KMS-11 (cell line): ENCODE results near the gene APLP1.

Experiments used
- H2AFZ ChIP-seq: fragments of 200-600 bp; sonication (generic); 2 replicates; pipeline ENCODE4 v1.6.1; 2016; ENCODE audit warnings: antibody characterized with exemption, mixed run types, low read depth
- H3K27ac ChIP-seq: fragments of 200-600 bp; sonication (generic); 2 replicates; pipeline ENCODE4 v1.6.1; 2016; ENCODE audit warnings: mild to moderate bottlenecking, mixed run types
- H3K27me3 ChIP-seq: fragments of 200-600 bp; sonication (generic); 2 replicates; pipeline ENCODE4 v1.6.1; 2017; ENCODE audit warnings: mild to moderate bottlenecking, low read depth, mixed run types, moderate library complexity; ENCODE audit not compliant: insufficient read depth
- H3K36me3 ChIP-seq: fragments of 200-600 bp; sonication (generic); 2 replicates; pipeline ENCODE4 v1.6.1; 2017; ENCODE audit warnings: mild to moderate bottlenecking, mixed run types; ENCODE audit not compliant: insufficient read depth
- H3K4me1 ChIP-seq: fragments of 200-600 bp; sonication (generic); 2 replicates; pipeline ENCODE4 v1.6.1; 2016; ENCODE audit warnings: mild to moderate bottlenecking, low read depth, mixed run types; ENCODE audit not compliant: poor library complexity, severe bottlenecking
- H3K4me2 ChIP-seq: fragments of 200-600 bp; sonication (generic); 2 replicates; pipeline ENCODE4 v1.7.0; 2016; ENCODE audit warnings: mild to moderate bottlenecking, mixed run types
- H3K4me3 ChIP-seq: fragments of 200-600 bp; sonication (generic); IDR thresholded peaks from 2 replicates; pipeline ENCODE4 v1.6.1; 2017; ENCODE audit warnings: low read depth, low read length, mixed read lengths; ENCODE audit not compliant: insufficient read depth
- H3K79me2 ChIP-seq: fragments of 200-600 bp; sonication (generic); 2 replicates; pipeline ENCODE4 v1.6.1; 2016; ENCODE audit warnings: low read depth, mixed run types; ENCODE audit not compliant: insufficient read depth
- H3K9ac ChIP-seq: fragments of 200-600 bp; sonication (generic); 2 replicates; pipeline ENCODE4 v1.6.1; 2016; ENCODE audit warnings: mild to moderate bottlenecking, mixed run types
- H4K20me1 ChIP-seq: fragments of 200-600 bp; sonication (generic); 2 replicates; pipeline ENCODE4 v1.6.1; 2016; ENCODE audit warnings: mild to moderate bottlenecking, mixed run types; ENCODE audit not compliant: insufficient read depth
- TF ChIP-seq, protein P1 (sequence below): fragments of 200-600 bp; sonication (generic); conservative IDR thresholded peaks from 2 replicates; pipeline ENCODE4 v1.6.1; 2017; ENCODE audit warnings: low read depth, mild to moderate bottlenecking, antibody characterized with exemption, low read length, moderate library complexity, mixed read lengths

Gene APLP1

GRCh38 chr19:35903550-35904179, 35.3 kb downstream of the APLP1 start:
- TF ChIP-seq, protein P1, sequence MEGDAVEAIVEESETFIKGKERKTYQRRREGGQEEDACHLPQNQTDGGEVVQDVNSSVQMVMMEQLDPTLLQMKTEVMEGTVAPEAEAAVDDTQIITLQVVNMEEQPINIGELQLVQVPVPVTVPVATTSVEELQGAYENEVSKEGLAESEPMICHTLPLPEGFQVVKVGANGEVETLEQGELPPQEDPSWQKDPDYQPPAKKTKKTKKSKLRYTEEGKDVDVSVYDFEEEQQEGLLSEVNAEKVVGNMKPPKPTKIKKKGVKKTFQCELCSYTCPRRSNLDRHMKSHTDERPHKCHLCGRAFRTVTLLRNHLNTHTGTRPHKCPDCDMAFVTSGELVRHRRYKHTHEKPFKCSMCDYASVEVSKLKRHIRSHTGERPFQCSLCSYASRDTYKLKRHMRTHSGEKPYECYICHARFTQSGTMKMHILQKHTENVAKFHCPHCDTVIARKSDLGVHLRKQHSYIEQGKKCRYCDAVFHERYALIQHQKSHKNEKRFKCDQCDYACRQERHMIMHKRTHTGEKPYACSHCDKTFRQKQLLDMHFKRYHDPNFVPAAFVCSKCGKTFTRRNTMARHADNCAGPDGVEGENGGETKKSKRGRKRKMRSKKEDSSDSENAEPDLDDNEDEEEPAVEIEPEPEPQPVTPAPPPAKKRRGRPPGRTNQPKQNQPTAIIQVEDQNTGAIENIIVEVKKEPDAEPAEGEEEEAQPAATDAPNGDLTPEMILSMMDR, result no peak
- peak overlapping the region; percentile 27 for H3K4me3 ChIP-seq
- H3K36me3 ChIP-seq, result no peaks in the 10 kb centered on the region
- H3K27me3 ChIP-seq, result no peaks in the 10 kb centered on the region
- H3K27ac ChIP-seq, result 0 out of 2 replicates have a peak overlapping the region, but pooled peaks have one; percentile 8
- peak overlapping the region; percentile 52; the same call in 1 of the 2 replicates for H3K9ac ChIP-seq
- peak overlapping the region; percentile 98 for H3K4me2 ChIP-seq
- H3K79me2 ChIP-seq, result 0 out of 2 replicates have a peak, but pooled peaks cover 9% of the 10 kb centered on the region
- peaks cover 18% of the 10 kb centered on the region for H3K4me1 ChIP-seq
- H4K20me1 ChIP-seq, result no peaks in the 10 kb centered on the region
- H2AFZ ChIP-seq, result peak overlapping the region; percentile 87

- Histone ChIP-seq H3K4me1 (peaks cover 18% of the 10 kb centered on the region), H4K20me1 (no peaks in the 10 kb centered on the region), H2AFZ (peak overlapping the region; percentile 87; the same call in 1 of the 2 replicates), H3K79me2 (0 out of 2 replicates have a peak, but pooled peaks cover under 1% of the 10 kb centered on the region), H3K36me3 (no peaks in the 10 kb centered on the region), H3K4me2 (no peak overlapping the region), H3K27ac (no peak overlapping the region), H3K27me3 (no peaks in the 10 kb centered on the region), H3K9ac (no peak overlapping the region), H3K4me3 (no peak overlapping the region)
- TF ChIP-seq, protein P1, result no peak
Observed at GRCh38 chr19:35904311-35905068, 36.1 kb downstream of the APLP1 start.

- no peaks in the 10 kb centered on the region for H3K36me3 ChIP-seq
- peaks cover 18% of the 10 kb centered on the region for H3K4me1 ChIP-seq
- H2AFZ ChIP-seq, result no peak overlapping the region
- no peak overlapping the region for H3K4me3 ChIP-seq
- no peak overlapping the region for H3K9ac ChIP-seq
- no peaks in the 10 kb centered on the region for H4K20me1 ChIP-seq
- H3K27me3 ChIP-seq, result no peaks in the 10 kb centered on the region
- no peaks in the 10 kb centered on the region for H3K79me2 ChIP-seq
- H3K27ac ChIP-seq, result no peak overlapping the region
- H3K4me2 ChIP-seq, result no peak overlapping the region
- TF ChIP-seq, protein P1, result no peak
Observed at GRCh38 chr19:35905178-35905727, 36.9 kb downstream of the APLP1 start.

- H3K27ac ChIP-seq, result no peak overlapping the region
- no peaks in the 10 kb centered on the region for H3K36me3 ChIP-seq
- TF ChIP-seq, protein P1, result no peak
- no peaks in the 10 kb centered on the region for H3K79me2 ChIP-seq
- H3K4me3 ChIP-seq, result no peak overlapping the region
- H3K9ac ChIP-seq, result no peak overlapping the region
- peaks cover 2% of the 10 kb centered on the region; the same call in 1 of the 2 replicates for H3K27me3 ChIP-seq
- no peak overlapping the region for H2AFZ ChIP-seq
- peaks cover 9% of the 10 kb centered on the region for H3K4me1 ChIP-seq
- no peak overlapping the region for H3K4me2 ChIP-seq
- H4K20me1 ChIP-seq, result no peaks in the 10 kb centered on the region
Observed at GRCh38 chr19:35907377-35907745, 39.0 kb downstream of the APLP1 start.
